HepG2 (cell line): ENCODE data around the gene TTC28. TPM values are rescaled to one million over a fixed set of nuclear protein-coding genes. Genes with fewer than 3 reads are reported as not detected.

Source experiments
- ATAC-seq: fragments of 200-7000 bp; cut with Tn5 transposase; 3 replicates; pipeline ENCODE4 v1.9.1; 2020; ENCODE audit warnings: mild to moderate bottlenecking, moderate library complexity
- BruUV-seq: library from RNA; stranded (reverse); fragments of 400-500 nt; replicated peaks from 2 replicates; lab custom pipeline; 2021; lab: Mats Ljungman, UMichigan
- CTCF ChIA-PET: fragments of 300-600 bp; formaldehyde crosslinking; extraction: SDS; loops from one replicate; lab custom pipeline; 2021; ENCODE audit warnings: low total read pairs, inconsistent platforms, low intra/inter-chr PET ratio; lab: Yijun Ruan, JAX
- POLR2A ChIA-PET: fragments of 350-600 bp; sonication (Branson Sonifier 250); formaldehyde crosslinking; loops from one replicate; lab custom pipeline; 2020; ENCODE audit warnings: antibody characterized with exemption, inconsistent platforms; lab: Yijun Ruan, JAX
- DNase-seq: peaks from one replicate; pipeline ENCODE4 v3.0.0-alpha.2; 2015; ENCODE audit warnings: low spot score
- FAIRE-seq: peaks from 3 replicates; lab custom pipeline; 2011; peaks lifted over from hg19 to GRCh38; lab: Jason Lieb, UNC
- H2AFZ ChIP-seq: one replicate; pipeline ENCODE4 v1.6.1; 2011; ENCODE audit warnings: low read length, inconsistent platforms
- H3K27ac ChIP-seq: fragments of 300-600 bp; 3 replicates; pipeline ENCODE4 v1.8.0; 2011; ENCODE audit warnings: mixed run types, mild to moderate bottlenecking, mixed read lengths, low read length, inconsistent platforms; ENCODE audit not compliant: insufficient read depth; ENCODE audit errors: extremely low read length
- H3K27me3 ChIP-seq, 2 experiments: fragments of 200-600 bp in 1 of 2; 2 replicates in 1 of 2; 3 replicates in 1 of 2; pipeline versions ENCODE4 v1.6.0 to v1.8.0; 2011; ENCODE audit warnings: low read length in 2 of 2, mild to moderate bottlenecking in 2 of 2, moderate library complexity in 2 of 2, inconsistent platforms in 1 of 2; ENCODE audit not compliant: insufficient read depth in 2 of 2, control insufficient read depth in 1 of 2
- H3K36me3 ChIP-seq, 2 experiments: fragments of 200-600 bp in 1 of 2; replicated peaks in 1 of 2; 2 replicates in 1 of 2; 3 replicates in 1 of 2; pipeline versions ENCODE4 v1.5.1 to v1.8.0; 2011; ENCODE audit warnings: low read length in 2 of 2, inconsistent platforms in 1 of 2; ENCODE audit not compliant: insufficient read depth in 2 of 2, control insufficient read depth in 1 of 2
- H3K4me1 ChIP-seq: 2 replicates; pipeline ENCODE4 v1.5.1; 2012; ENCODE audit warnings: low read length, inconsistent platforms; ENCODE audit not compliant: insufficient read depth
- H3K4me2 ChIP-seq: 2 replicates; pipeline ENCODE4 v1.6.0; 2011; ENCODE audit warnings: low read depth, low read length, inconsistent platforms
- H3K4me3 ChIP-seq, 3 experiments: fragments of 200-600 bp in 1 of 3; sonication (generic), shearing (Covaris generic) in 1 of 3; replicated peaks in 1 of 3; 2 replicates each; pipeline ENCODE4 v1.5.1; 2011 to 2016; ENCODE audit warnings: low read length in 3 of 3, inconsistent platforms in 2 of 3, low read depth in 2 of 3, mild to moderate bottlenecking in 2 of 3, control low read depth in 1 of 3, mixed read lengths in 1 of 3; ENCODE audit not compliant: insufficient read depth in 1 of 3
- H3K79me2 ChIP-seq: one replicate; pipeline ENCODE4 v1.6.1; 2011; ENCODE audit warnings: low read length, inconsistent platforms; ENCODE audit not compliant: insufficient read depth
- H3K9ac ChIP-seq: 2 replicates; pipeline ENCODE4 v1.6.0; 2011; ENCODE audit warnings: mild to moderate bottlenecking, low read depth, low read length, inconsistent platforms; ENCODE audit not compliant: insufficient read depth
- H3K9me3 ChIP-seq: 2 replicates; pipeline ENCODE4 v1.5.1; 2012; ENCODE audit warnings: mild to moderate bottlenecking, low read length
- H4K20me1 ChIP-seq: 2 replicates; pipeline ENCODE4 v1.6.0; 2011; ENCODE audit warnings: inconsistent platforms, mild to moderate bottlenecking, low read length, moderate library complexity; ENCODE audit not compliant: insufficient read depth
- CREM ChIP-seq, 2 experiments: sonication (generic) in 1 of 2; formaldehyde crosslinking in 1 of 2; IDR thresholded peaks; 2 replicates each; pipeline versions ENCODE4 v1.4.0 to v1.6.1; 2016 to 2020; ENCODE audit warnings: antibody characterized with exemption in 1 of 2, mild to moderate bottlenecking in 1 of 2, missing genetic modification reagents in 1 of 2
- IKZF4 ChIP-seq: sonication (generic); formaldehyde crosslinking; IDR thresholded peaks from 2 replicates; pipeline ENCODE4 v1.5.1; 2020; ENCODE audit warnings: borderline replicate concordance, mild to moderate bottlenecking, low read depth, missing genetic modification reagents; ENCODE audit errors: not compliant biosample characterization
- KDM5A ChIP-seq: fragments of 200-600 bp; sonication (generic); IDR thresholded peaks from 2 replicates; pipeline ENCODE4 v1.7.0; 2018; ENCODE audit warnings: antibody characterized with exemption, mild to moderate bottlenecking, low read length, borderline replicate concordance
- RXRA ChIP-seq: sonication (generic); formaldehyde crosslinking; IDR thresholded peaks from 2 replicates; pipeline ENCODE4 v1.5.1; 2020; ENCODE audit warnings: missing genetic modification reagents
- SP1 ChIP-seq, 2 experiments: fragments of 450-650 bp in 1 of 2; sonication (generic) in 1 of 2; formaldehyde crosslinking in 1 of 2; IDR thresholded peaks; 2 replicates each; pipeline versions ENCODE4 v1.4.0 to v1.6.1; 2016 to 2020; ENCODE audit warnings: missing genetic modification reagents in 1 of 2
- ZFP36L2 ChIP-seq: sonication (generic); formaldehyde crosslinking; IDR thresholded peaks from 2 replicates; pipeline ENCODE4 v1.4.0; 2020; ENCODE audit warnings: missing genetic modification reagents
- ZNF280D ChIP-seq: sonication (generic); formaldehyde crosslinking; IDR thresholded peaks from 2 replicates; pipeline ENCODE4 v1.5.1; 2020; ENCODE audit warnings: mild to moderate bottlenecking, missing genetic modification reagents
- ZNF382 ChIP-seq: sonication (generic); formaldehyde crosslinking; IDR thresholded peaks from 2 replicates; pipeline ENCODE4 v1.5.0; 2020; ENCODE audit warnings: missing genetic modification reagents, mild to moderate bottlenecking, borderline replicate concordance
- ZNF431 ChIP-seq: sonication (generic); formaldehyde crosslinking; IDR thresholded peaks from 2 replicates; pipeline ENCODE4 v1.9.0; 2022; ENCODE audit warnings: missing genetic modification reagents, low read depth, mild to moderate bottlenecking, borderline replicate concordance
- ZNF597 ChIP-seq: sonication (generic); formaldehyde crosslinking; IDR thresholded peaks from 2 replicates; pipeline ENCODE4 v1.5.0; 2020; ENCODE audit warnings: missing genetic modification reagents
- WGBS: methylation state at CpG from one replicate; pipeline ENCODE4 v1.1.6; 2017; ENCODE audit warnings: low lambda C conversion rate; 5-methylcytosine and 5-hydroxymethylcytosine counted together
- in situ Hi-C: cut with HindIII; loops from 2 replicates; pipeline ENCODE4 v1.10.0; 2017; ENCODE audit warnings: low pct_unique_long_range_greater_than_20kb; ENCODE audit not compliant: extremely low pct_ligation_motif_present
- intact Hi-C: fragments of 100-400 bp; cut with micrococcal nuclease; formaldehyde crosslinking; loops from one replicate; pipeline ENCODE4 v1.10.0; 2022; ENCODE audit not compliant: unreplicated experiment
- polyA plus RNA-seq, 8 experiments: library from polyadenylated mRNA; depleted of rRNA in 3 of 8; stranded (reverse) in 7 of 8; unstranded in 1 of 8; fragments of >200 nt; fragmentation: Illumina TruSeq in 4 of 8; extraction: Trizol in 4 of 8; gene quantifications; 2 replicates each; pipeline versions ENCODE4 v1.2.1 to v1.2.3, GENCODE V29; 2011 to 2016; ENCODE audit warnings: low read depth in 4 of 8, missing spikeins in 1 of 8, mixed read lengths in 1 of 8; ENCODE audit not compliant: insufficient read depth in 1 of 8
- total RNA-seq, 5 experiments: library from RNA; depleted of rRNA; stranded (reverse); fragments of >200 nt; fragmentation: Illumina TruSeq; extraction: Trizol; gene quantifications; 2 replicates each; pipeline ENCODE4 v1.2.3, GENCODE V29; 2016; ENCODE audit warnings: low read depth in 1 of 5
- TF ChIP-seq, protein P1 (sequence below): sonication (generic); formaldehyde crosslinking; IDR thresholded peaks from 2 replicates; pipeline ENCODE4 v1.4.0; 2020; ENCODE audit warnings: mild to moderate bottlenecking, missing genetic modification reagents
- TF ChIP-seq, protein P2 (sequence below): IDR thresholded peaks from 2 replicates; pipeline ENCODE4 v1.6.1; 2016; ENCODE audit warnings: low read depth

The TTC28 gene
- total and polyA plus RNA-seq, 2 of the 13 experiments (the other 11 are each of a cell fraction or from before 2014, with no cell fraction given): 4.2 to 13.1 TPM

DNA sequence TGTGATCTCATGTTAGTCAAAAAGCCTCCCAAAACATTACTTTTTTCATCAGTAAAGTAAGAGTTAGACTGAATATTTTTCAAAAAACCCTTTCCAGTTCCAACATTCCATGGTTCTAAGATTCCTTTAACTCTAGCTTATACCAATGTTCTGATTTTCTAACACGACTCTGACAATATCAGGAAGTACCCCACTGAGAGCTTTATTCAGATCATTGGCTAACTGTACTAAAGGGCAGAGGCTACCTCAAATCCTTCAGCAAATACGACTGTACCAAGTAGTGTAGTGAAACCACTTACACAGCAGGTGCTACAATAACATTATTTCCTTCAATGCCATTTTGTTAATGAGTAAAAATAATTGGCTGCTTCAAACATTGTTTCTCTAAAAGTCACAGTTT, 547.2 kb downstream of the TTC28 start:
- no TSS peak for BruUV-seq
- no peak overlapping the region for H3K9ac ChIP-seq
- ChIA-PET POLR2A (no interaction called here), CTCF (no interaction called here)
- DNase-seq: no peak
- H3K4me3 ChIP-seq: no peak overlapping the region
- FAIRE-seq: no peak
- no peaks in the 10 kb centered on the region for H3K27me3 ChIP-seq
- H3K4me2 ChIP-seq: no peak overlapping the region
- no peak for ATAC-seq
- no peaks in the 10 kb centered on the region for H3K9me3 ChIP-seq
- H3K36me3 ChIP-seq: no peaks in the 10 kb centered on the region
- no peaks in the 10 kb centered on the region for H4K20me1 ChIP-seq
- 95% methylated on average over 2 of the region's 2 CpGs for WGBS
- no peak overlapping the region for H3K27ac ChIP-seq
- no peaks in the 10 kb centered on the region for H3K79me2 ChIP-seq
- in situ Hi-C loops: no loop called here
- intact Hi-C loops: no loop called here
- no peak overlapping the region for H2AFZ ChIP-seq
- H3K4me1 ChIP-seq: no peaks in the 10 kb centered on the region
- TF ChIP-seq KDM5A (no peak), CREM (IDR thresholded peaks at IDR 0.05) (no peak), CREM (CRISPR knock-in tag; IDR thresholded peaks at IDR 0.05) (no peak), SP1 (IDR thresholded peaks at IDR 0.05) (no peak), SP1 (CRISPR knock-in tag; IDR thresholded peaks at IDR 0.05) (no peak), ZNF431 (no peak), ZNF597 (CRISPR knock-in tag) (no peak), ZNF280D (CRISPR knock-in tag) (no peak), ZNF382 (CRISPR knock-in tag) (no peak), IKZF4 (no peak), RXRA (CRISPR knock-in tag) (no peak), ZFP36L2 (CRISPR knock-in tag) (no peak)
- TF ChIP-seq, protein P1, sequence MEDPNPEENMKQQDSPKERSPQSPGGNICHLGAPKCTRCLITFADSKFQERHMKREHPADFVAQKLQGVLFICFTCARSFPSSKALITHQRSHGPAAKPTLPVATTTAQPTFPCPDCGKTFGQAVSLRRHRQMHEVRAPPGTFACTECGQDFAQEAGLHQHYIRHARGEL (CRISPR knock-in tag): no peak
- TF ChIP-seq, protein P2, sequence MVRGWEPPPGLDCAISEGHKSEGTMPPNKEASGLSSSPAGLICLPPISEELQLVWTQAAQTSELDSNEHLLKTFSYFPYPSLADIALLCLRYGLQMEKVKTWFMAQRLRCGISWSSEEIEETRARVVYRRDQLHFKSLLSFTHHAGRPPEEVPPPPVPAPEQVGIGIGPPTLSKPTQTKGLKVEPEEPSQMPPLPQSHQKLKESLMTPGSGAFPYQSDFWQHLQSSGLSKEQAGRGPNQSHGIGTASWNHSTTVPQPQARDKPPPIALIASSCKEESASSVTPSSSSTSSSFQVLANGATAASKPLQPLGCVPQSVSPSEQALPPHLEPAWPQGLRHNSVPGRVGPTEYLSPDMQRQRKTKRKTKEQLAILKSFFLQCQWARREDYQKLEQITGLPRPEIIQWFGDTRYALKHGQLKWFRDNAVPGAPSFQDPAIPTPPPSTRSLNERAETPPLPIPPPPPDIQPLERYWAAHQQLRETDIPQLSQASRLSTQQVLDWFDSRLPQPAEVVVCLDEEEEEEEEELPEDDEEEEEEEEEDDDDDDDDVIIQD (CRISPR knock-in tag): no peak
